HG03565 (cell line): Measurements from ENCODE around the gene RFXANK.
A peak's percentile ranks its signal among the peaks of the same experiment; 100 is the strongest.
"Not testable (repeated sequence)": the region's sequence is repeated elsewhere in the genome, so short reads cannot be mapped to it uniquely, and the experiment has no call there.

ENCODE experiments used
- ATAC-seq: cut with Tn5 transposase; IDR thresholded peaks from one replicate; pipeline ENCODE4 v1.9.1; 2021; ENCODE audit warnings: mild to moderate bottlenecking, moderate library complexity; ENCODE audit not compliant: unreplicated experiment

Gene RFXANK

DNA sequence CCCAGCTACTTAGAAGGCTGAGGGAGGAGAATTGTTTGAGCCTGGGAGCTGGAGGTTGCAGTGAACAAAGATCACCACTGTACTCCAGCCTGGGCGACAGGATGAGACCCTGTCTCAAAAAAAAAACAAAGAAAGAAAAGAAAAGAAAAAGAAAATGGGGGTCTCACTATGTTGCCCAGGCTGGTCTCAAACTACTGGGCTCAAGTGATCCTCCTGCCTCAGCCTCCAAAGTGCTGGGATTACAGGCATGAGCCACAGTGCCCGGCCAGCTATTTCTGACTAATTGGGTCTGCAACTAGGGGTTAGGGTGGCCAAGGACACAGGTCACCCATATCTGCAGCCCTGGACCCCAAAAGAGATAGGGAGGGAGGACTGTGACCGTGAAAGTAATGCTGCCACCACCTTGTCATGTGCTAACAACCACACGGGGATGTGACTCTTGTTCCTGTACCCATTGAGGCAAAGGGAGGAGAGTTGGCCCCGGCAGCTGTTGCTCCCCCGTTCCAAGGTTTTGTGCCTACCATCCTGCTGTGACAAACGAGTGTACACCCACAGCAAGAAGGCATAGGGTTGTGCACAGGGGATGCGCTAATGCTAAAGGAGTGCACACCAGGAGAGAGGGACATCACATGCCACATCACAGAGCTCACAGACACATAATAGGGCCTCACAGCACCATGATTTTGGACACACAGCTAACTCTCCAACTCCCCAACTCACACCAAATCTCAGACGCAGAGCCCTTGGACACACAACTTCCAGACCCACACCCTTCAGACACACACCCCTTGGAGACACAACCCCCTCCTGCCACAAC is 22.6 kb upstream of the RFXANK start:
- ATAC-seq = no peak

DNA sequence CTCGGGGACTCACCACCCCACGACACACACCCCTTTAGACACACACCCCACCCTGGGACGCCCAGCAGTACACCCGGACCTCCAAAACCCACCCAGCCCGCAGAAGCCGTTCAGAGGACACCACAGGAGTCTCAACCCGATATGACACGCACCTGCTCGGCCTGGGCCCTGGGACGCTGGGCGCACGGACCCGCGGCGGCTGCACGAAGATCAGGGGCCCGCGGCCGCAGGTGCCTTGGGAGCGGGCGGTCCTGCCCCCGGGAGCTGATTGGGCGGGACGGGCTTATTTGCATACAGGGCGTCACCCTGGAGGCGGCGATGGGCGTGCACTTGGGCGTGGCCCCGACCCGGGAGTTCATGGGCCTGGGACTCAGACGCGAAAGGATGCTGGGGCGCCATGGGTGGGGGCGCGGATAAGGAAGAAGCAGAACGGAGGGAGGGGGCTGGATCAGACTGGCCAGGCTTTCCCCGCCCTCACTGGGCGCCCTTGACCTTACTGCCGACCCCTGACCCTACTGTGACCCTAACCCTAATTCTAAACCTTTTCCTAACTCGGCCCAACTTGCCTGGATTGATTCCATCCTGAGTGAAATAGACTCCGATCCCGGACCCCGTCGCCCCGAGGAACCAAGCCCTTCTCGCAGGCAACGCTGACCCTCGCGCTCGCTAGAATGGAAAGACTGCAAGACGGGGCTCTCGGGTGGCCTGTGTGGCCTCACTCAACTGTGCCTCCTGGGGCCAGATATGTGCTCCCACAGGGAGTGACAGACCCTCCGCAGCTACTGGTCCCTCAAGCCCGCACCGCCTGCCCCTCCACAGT is 21.8 kb upstream of the RFXANK start, which contains the start of gene MEF2B:
Gene MEF2B (minus strand): TSS at position 211 of the 820 bp plus-strand sequence. CDS start 19,528 bp downstream, outside the sequence.
- ATAC-seq = peak; percentile 50

DNA sequence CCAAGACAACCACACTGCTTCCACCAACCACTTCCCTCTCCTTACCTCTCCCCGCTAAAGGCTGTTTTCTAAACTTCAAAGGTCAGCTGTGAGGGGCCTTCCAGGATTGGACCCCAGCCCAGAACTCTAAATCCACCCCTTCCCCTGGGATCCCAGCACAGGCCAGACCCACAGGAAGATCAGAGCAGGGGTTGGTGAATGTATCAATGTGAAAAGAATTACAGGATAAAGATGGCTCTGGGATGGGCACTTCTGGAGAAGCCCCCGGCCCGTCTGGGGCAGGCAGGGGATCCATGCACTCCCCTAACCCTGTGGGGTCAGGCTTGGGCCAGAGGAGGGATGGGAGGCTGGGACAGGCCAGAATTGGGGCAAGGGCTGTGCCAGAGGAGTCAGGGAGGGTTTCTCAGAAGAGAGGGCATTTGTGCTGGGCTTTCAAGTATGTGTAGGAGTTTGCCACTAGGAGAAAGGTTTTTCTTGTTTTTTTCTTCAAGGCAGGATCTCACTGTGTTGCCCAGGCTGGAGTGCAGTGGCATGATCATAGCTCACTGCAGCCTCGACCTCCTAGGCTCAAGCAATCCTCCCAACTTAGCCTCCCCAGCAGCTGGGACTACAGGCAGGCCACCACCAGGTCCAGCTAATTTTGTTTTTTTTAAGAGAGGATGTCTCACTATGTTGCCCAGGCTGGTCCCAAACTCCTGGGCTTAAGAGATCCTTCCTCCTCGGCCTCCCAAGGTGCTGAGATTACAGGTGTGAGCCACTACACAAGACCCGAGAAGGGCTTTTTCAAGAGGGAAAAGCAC is 21.0 kb upstream of the RFXANK start:
- ATAC-seq = no peak

DNA sequence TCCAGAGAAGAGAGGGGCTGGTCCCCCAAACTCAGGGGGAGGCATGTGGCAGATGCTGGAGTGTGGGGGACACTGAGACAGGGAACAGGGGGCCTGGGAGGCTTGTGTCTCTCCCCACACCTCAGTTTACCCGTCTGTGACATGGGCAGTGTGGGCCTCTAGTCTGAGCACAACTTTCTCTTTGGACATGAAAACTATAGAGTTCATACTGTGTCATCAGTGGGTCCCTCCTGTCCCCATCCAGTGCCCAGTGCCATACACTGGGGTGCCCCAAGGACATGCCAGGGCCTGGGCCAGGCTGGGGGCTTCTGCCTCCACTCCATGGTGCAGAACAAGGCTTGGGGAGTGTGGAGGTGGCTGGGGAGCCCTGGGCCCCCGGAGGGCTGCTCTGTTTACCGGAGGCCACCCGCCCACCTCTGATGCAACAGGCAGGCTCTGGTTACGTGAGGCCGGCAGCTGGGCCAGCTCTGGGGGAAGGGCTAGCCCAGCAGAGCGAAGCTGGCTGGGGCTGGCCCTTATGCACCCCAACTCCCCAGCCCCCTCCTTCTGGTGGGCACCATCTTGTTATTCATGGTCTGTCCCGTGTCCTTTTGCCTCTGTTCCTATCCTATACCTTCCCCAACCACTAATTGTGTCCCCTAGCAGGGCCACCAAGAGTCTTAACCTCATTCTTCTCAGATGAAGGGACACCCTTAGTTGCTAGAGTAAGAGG is 20.1 kb upstream of the RFXANK start:
- ATAC-seq = no peak

DNA sequence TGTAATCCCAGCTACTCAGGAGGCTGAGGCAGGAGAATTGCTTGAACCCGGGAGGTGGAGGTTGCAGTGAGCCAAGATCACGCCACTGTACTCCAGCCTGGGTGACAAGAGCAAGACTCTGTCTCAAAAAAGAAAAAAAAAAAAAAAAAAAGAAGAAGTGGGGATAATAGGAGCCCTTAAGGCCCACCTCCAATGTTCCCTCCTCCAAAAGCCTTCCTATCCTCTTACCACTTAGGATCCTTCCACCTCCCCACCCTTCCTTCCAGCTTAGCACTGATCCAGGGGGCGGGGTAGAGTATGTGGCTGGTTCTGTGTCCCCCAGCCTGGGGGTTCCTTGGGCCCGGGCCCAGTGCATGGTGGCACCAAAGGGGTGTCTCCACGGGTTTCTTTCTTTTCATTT is 18.8 kb upstream of the RFXANK start:
- not testable (repeated sequence) for ATAC-seq

DNA sequence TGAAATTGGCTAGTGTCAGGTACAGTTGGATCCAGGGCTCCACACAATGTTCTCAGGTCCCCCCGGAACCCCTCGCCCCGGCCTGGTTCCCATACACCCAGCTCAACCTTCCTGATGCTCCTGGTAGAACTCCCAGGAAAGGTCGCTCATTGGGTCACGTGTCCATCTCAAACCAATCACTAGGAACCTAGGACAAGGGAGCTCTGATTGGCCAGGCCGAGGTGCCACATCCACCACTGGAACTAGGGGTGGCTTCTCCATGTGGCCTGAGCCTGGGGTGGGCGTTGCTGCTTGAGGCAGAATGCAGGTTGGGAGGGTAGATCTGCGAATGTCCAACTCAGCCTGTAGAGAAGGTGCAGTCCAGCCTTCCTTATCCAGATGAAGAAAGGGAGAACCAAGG is 15.1 kb upstream of the RFXANK start:
- ATAC-seq = no peak

DNA sequence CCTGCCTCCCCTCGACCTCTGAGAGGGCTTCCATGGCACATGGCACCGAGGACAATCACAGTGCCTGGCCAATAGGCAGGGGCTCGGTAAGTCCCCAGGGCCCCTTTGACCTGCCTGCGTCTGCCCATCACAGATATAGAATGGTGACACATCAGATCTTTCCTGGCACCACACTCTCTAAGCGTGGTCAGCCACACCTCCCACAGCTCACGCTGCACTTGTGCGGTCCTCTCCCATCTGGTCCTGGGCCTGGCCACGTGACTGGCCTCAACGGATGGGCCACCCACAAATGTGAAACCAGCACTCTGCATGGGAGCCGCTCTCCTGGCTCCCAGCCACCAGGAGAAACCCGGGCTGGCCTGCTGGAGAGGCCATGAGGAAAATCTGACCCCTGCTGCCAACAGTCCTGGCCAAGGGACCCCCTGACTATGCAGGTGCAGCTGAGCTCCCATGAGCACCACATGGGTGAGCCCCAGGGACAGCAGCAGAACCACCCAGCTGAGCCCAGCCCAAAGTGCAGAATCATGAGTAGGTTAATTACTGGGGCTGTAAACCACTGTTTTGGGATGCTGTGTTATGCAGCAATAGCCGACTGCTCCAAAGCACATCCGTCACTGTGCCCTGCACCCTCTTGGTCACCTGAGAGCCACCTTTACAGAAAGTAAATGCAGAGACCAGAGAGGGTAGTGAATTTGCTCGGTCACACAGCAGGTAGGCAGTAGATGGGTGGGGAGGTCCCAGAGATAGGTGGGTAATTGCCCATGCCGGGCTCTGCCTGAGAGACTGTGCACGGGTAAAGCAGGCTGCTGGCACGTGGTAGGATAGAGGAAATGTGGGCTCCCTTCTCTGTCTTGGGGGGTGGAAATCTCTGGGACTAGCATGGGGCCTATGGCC is 12.3 kb upstream of the RFXANK start:
- ATAC-seq = no peak

DNA sequence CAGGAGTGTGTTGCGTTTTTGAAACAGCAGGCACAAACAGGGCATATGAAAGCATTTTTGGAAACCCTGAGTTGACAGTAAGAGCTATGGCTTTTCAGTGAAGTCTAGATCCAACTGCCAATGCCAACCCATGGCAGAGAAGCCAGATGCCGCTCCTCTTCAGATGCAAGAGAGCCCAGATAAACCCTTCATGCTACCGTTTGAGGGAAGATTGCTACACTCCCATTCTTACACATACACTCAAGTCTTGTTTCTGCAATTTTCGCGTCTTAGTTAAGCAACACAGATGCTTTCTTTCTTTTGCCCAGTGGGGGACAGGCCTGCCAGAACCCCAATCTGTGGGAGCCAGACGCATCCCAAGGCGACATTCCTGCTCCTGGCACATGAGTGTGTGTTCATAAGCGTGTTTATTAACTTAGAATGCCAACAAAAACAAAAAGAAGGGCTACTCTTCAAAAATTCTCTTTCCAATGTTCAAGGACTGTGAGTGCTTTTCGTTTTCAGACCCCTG is 10.5 kb upstream of the RFXANK start:
- ATAC-seq = no peak

DNA sequence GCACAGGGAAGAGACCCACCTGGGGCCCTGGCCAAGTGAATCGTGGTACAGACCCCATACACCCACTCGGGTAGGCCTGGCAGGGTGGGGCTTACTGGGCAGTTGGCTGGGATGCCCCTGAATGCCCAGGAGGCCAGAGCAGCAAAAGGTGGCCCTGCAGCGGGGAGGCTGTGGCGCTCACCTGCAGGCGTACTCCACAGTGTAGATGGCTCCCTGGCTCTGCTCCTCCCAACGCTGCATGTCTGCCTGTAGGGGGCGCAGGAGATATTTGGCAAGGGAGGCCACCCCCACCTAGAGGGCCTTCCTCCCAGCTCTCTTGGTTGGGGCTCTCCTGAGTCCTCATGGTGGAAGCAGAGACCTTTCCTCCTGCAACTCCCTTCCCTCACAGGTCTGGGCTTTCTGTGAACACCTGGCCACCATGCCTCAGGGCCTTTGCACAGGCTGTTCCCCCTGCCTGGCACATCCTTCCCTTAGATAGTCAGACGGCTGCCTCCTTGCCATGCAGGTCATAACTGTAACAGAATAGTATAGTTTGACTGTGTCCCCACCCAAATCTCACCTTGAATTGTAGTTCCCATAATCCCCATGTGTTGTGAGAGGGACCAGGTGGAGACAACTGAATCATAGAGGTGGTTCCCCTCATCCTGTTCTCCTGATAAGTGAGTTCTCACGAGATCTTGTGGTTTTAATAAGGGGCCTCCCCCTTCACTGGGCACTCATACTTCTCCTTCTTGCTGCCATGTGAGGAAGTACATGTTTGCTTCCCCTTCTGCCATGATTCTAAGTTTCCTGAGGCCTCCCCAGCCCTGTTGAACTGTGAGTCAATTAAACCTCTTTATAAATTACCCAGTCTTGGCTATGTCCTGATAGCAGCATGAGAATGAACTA is 6.0 kb upstream of the RFXANK start:
- ATAC-seq = no peak

DNA sequence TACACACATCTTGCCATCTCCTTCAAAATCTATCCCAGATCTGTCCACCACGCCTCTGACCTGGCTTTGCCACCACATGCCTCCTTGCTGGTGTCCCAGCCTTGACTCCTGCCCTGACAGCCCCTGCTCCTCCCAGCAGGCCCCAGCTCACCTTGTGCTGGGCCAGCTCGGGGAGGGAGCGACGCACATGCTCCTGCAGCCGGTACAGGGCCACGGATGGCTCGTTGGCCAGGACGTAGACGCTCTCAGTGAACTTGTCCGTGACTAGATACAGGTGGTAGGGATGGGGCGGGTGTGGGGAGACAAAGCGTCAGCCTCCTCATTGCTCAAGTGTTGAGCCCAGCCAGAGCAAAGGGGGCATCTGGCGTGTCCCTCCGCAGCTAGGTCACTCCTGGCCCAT is 5.3 kb upstream of the RFXANK start:
- ATAC-seq = no peak

DNA sequence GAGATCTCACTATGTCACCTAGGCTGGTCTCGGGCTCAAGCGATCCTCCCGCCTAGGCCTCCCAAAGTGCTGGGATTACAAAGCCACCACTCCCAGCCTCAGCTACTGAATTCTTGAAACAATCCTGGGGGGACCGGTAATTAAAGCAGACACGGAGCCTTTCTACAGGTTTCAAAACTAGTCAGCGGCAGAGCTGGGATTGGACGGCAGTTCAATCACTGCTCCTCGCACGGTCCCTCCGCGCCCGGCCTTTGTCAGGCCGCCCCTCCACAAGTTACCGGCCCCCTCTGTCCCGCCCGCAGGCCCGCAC is 335 bp upstream of the RFXANK start:
- ATAC-seq = no peak

DNA sequence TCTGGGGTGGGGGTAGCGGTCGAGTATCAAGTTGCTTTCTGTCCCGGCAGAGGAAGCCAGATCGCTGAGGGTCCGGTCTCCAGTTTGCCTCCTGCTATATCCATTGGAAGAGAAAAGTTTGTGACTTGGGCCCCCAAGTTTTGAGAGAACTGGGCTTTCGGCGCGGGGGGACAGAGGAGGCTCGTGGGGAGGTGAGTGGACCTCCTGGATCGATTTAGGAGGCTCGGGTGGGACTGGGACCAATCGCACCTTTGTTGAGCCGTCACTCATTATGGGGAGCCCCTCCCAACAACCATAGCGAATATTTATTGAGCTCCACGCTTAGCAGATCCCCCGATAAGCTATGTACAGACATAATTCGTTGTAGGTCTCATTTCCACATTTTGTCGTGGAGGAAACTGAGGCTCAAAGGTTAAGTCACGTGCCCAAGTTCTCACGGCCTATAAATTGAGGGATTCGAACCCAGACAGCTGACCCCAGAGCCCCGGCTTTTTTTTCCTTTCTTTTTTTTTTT is 909 bp downstream of the RFXANK start:
- no peak for ATAC-seq

DNA sequence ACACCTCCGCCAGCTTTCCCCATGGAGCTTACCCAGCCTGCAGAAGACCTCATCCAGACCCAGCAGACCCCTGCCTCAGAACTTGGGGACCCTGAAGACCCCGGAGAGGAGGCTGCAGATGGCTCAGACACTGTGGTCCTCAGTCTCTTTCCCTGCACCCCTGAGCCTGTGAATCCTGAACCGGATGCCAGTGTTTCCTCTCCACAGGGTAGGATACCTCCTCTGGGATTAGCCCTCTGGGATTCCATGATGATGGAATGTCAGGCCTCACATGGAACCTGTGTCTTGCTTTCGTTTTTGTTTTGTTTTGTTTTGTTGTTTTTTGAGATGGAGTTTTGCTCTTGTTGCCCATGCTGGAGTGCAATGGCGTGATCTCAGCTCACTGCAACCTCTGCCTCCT is 1.9 kb downstream of the RFXANK start:
- no peak for ATAC-seq

DNA sequence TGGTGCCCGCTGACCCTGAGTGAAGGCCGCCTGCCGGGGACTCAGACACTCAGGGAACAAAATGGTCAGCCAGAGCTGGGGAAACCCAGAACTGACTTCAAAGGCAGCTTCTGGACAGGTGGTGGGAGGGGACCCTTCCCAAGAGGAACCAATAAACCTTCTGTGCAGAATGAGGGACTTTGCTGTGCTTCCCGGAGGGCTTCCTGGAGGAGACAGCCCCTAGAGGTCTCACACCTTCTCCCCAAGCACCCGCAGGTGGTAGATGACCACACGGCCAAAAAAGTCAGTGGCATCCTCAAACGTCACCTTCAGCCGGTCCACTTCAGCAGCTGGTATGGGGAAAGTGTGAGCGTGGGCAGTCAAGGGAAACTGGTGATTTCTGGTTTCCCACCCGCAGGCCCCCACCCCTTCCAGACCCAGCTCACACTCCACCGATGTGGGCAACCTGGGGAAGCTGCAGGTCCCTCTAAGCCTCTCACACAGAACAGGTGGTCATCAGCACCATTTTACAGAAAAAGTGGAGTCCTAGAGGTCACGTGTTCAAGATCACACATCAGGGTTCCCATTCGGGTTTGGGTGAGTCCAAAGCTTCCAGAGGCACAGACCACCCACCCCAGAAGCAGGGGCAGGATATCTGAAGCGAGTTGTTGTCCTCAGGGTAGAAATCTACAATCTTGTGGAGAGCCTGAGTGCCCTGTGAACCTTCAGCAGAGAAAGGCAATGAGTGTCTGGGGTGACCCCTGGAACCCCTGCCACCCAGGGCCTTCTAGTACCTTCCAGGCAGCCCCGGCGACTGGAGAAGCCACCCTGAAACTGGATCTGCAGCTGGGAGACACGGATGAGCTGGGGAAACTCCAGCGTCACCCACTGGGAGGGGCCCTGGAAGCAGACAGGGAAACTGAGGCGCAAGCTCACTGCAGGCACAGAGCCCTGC is 9.9 kb downstream of the RFXANK start:
- no peak for ATAC-seq

DNA sequence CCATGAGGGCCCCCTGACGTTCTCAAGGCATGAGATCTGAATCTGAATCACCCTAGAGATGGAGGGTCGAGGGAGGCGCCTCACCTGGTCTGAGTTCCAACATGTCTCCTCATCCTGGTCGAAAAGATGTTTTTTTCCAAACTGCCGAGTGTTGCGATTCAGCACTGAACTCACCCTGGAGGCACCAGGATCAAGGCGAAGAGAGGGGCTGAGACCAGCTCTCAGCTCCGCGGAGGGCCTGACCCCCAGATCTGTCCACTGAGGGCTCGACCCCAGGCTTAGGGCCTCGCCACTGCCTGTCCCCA is 10.6 kb downstream of the RFXANK start:
- ATAC-seq = no peak

DNA sequence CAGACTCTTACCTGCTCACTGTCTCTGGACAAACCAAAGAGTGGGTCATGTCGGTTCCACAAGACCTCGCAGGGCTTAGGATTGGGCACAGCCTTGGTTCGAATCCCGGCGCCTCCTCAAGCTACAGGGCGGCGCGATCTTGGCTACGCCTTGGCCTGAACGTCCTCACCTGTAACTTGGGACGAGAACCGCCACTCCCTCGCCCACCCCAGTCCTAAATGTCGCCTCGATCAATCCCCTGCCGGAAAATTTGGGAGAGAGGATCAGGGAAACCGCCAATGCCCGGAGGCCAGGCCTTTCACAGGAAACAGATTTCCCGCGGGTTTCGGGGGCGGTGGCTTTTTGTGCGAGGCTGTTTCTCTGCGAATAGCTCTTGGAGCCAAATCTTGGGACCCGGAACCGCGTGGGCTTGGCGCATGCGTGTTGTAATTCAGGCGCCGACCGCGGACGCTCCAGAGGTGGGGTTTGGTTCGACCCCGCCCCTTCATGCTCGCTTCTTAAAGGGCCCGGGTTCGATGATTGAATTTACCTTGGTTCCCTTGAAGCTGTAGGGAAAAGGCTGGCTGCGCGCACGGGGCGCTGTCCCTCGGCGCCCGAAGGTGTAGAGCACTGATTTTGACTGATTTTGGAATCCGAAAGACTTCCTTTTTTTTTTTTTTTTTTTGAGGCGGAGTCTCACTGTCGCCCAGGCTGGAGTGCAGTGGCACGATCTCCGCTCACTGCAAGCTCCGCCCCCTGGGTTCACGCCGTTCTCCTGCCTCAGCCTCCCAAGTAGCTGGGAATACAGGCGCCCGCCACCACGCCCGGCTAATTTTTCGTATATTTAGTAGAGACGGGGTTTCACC is 11.2 kb downstream of the RFXANK start, which contains the start of gene NR2C2AP:
Gene NR2C2AP (minus strand): TSS at position 403 of the 845 bp plus-strand sequence. CDS start 354 bp downstream, at position 49.
- peak; percentile 56 for ATAC-seq
